ENCODE results near the gene ZBTB20. TPM values are rescaled to one million over a fixed set of nuclear protein-coding genes. Genes with fewer than 3 reads are reported as not detected.

Gene ZBTB20
- total RNA-seq, 3 donors from 2014 or later = 62.9 to 150 (median 109) TPM

GRCh38 chr3:114622001-114622400 is 525.1 kb downstream of the ZBTB20 start:
- Histone ChIP-seq H3K36me3 (no peaks in the 10 kb centered on the region), H3K27me3 (no peaks in the 10 kb centered on the region), H3K27ac (no peak overlapping the region), H3K4me1 (no peaks in the 10 kb centered on the region), H3K4me3 (no peak overlapping the region), H3K9me3 (no peaks in the 10 kb centered on the region)
- no peak for DNase-seq (ENCODE audit: low spot score in 2 of 2)
- intact Hi-C loops (cut with DNase I; ENCODE audit: low total_unique reads) = no loop called here
- TF ChIP-seq POLR2AphosphoS5 (IDR thresholded peaks at IDR 0.05) (no peak), POLR2A (IDR thresholded peaks at IDR 0.05) (no peak)
- TF ChIP-seq, protein P1, sequence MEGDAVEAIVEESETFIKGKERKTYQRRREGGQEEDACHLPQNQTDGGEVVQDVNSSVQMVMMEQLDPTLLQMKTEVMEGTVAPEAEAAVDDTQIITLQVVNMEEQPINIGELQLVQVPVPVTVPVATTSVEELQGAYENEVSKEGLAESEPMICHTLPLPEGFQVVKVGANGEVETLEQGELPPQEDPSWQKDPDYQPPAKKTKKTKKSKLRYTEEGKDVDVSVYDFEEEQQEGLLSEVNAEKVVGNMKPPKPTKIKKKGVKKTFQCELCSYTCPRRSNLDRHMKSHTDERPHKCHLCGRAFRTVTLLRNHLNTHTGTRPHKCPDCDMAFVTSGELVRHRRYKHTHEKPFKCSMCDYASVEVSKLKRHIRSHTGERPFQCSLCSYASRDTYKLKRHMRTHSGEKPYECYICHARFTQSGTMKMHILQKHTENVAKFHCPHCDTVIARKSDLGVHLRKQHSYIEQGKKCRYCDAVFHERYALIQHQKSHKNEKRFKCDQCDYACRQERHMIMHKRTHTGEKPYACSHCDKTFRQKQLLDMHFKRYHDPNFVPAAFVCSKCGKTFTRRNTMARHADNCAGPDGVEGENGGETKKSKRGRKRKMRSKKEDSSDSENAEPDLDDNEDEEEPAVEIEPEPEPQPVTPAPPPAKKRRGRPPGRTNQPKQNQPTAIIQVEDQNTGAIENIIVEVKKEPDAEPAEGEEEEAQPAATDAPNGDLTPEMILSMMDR (IDR thresholded peaks at IDR 0.05) = no peak

DNA sequence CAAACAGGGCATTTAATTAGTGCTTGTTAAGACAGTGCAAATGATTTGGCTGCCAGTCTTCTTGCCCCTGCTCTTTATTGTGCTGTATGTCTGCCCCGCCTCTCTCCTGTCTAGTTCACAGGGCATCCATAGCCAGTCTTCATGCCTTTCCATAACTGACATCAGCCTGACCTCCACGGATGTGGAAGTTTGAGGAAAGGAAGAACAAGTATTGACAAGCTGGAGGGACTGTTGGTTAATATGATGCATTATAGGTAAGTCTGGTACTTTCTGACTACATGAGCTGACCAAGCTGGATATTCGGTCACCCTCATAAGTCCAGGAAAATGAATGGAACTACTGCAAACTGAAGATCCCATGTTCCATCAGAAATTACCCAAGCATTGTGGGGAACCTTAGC is 527.3 kb downstream of the ZBTB20 start:
- H3K27me3 ChIP-seq = no peaks in the 10 kb centered on the region
- no peaks in the 10 kb centered on the region for H3K36me3 ChIP-seq
- no peaks in the 10 kb centered on the region for H3K4me1 ChIP-seq
- no peak overlapping the region for H3K4me3 ChIP-seq
- intact Hi-C loops (cut with DNase I; ENCODE audit: low total_unique reads) = no loop called here
- TF ChIP-seq, protein P1 (IDR thresholded peaks at IDR 0.05) = no peak
- TF ChIP-seq POLR2A (IDR thresholded peaks at IDR 0.05) (no peak), POLR2AphosphoS5 (IDR thresholded peaks at IDR 0.05) (no peak)
- no peak overlapping the region for H3K27ac ChIP-seq
- no peak for DNase-seq (ENCODE audit: low spot score in 2 of 2)
- no peaks in the 10 kb centered on the region for H3K9me3 ChIP-seq

GRCh38 chr3:114615523-114616085 is 531.5 kb downstream of the ZBTB20 start:
- Histone ChIP-seq H3K4me3 (no peak overlapping the region), H3K4me1 (no peaks in the 10 kb centered on the region), H3K9me3 (no peaks in the 10 kb centered on the region), H3K27ac (no peak overlapping the region), H3K36me3 (no peaks in the 10 kb centered on the region), H3K27me3 (no peaks in the 10 kb centered on the region)
- DNase-seq (ENCODE audit: low spot score in 2 of 2) = no peak
- intact Hi-C loops (cut with DNase I; ENCODE audit: low total_unique reads) = no loop called here
- no peak for TF ChIP-seq POLR2AphosphoS5 (IDR thresholded peaks at IDR 0.05)

DNA sequence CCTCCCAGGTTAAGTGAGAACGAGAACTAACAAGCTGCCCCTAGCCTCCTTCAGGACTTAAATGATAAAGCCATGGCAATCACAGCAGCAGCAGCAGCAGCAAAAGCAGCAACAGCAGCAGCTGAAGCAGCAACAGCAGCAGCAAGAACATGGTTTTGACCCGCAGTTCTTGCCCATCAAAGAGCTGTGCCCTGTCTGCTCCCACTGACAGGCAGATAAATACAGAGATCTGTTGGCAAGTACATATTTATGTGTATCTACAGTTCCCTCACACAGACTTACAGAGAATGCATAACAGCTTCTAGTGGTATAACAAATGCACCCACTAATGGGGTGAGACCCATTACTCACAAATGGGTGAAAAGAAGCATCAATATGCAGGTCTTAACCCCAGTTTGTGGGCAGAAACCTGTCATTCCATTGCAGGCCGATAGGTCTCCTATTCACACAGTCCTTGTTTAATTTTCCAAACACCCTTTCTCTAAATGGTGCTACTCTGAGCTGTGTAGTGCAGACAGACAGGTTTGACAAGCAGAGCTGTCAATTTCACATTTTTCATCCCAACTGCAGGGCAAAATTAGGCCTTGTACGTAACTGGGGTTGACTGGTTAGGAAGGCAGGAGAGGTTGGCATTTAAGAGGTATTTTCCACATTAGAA is 537.0 kb downstream of the ZBTB20 start:
- Histone ChIP-seq H3K9me3 (no peaks in the 10 kb centered on the region), H3K4me3 (no peak overlapping the region), H3K27ac (peak overlapping the region in 1 of 2 donors; percentile 21), H3K27me3 (no peaks in the 10 kb centered on the region), H3K4me1 (no peaks in the 10 kb centered on the region), H3K36me3 (no peaks in the 10 kb centered on the region)
- intact Hi-C loops (cut with DNase I; ENCODE audit: low total_unique reads) = no loop called here
- no peak for DNase-seq (ENCODE audit: low spot score in 2 of 2)
- TF ChIP-seq POLR2AphosphoS5 (IDR thresholded peaks at IDR 0.05) (no peak), POLR2A (IDR thresholded peaks at IDR 0.05) (no peak)
- TF ChIP-seq, protein P1 (IDR thresholded peaks at IDR 0.05) = no peak

- intact Hi-C loops (cut with DNase I; ENCODE audit: low total_unique reads) = no loop called here
- Histone ChIP-seq H3K4me1 (no peaks in the 10 kb centered on the region), H3K27me3 (no peaks in the 10 kb centered on the region), H3K27ac (no peak overlapping the region), H3K4me3 (no peak overlapping the region), H3K9me3 (no peaks in the 10 kb centered on the region), H3K36me3 (no peaks in the 10 kb centered on the region)
- no peak for DNase-seq (ENCODE audit: low spot score in 2 of 2)
- TF ChIP-seq POLR2A (IDR thresholded peaks at IDR 0.05) (no peak), POLR2AphosphoS5 (IDR thresholded peaks at IDR 0.05) (no peak)
- TF ChIP-seq, protein P1 (IDR thresholded peaks at IDR 0.05) = no peak
These were observed 538.8 kb downstream of the ZBTB20 start for GRCh38 chr3:114608293-114608692.
